Body of pancreas (tissue), 4 donors: ENCODE measurements around the gene EP400.

ENCODE experiments used
- POLR2A ChIP-seq, 3 donors: fragments of 450-650 bp; IDR thresholded peaks; one replicate each; pipeline ENCODE4 v1.6.1; 2016; ENCODE audit warnings: antibody characterized with exemption in 3 of 3, mild to moderate bottlenecking in 2 of 3
- TF ChIP-seq, protein P1 (sequence below), 7 experiments: fragments of 450-650 bp in 4 of 7; fragments of 200-600 bp in 3 of 7; sonication (generic) in 3 of 7; IDR thresholded peaks; one replicate each; pipeline ENCODE4 v1.5.1; 2016 to 2019; ENCODE audit warnings: antibody characterized with exemption in 7 of 7

DNA sequence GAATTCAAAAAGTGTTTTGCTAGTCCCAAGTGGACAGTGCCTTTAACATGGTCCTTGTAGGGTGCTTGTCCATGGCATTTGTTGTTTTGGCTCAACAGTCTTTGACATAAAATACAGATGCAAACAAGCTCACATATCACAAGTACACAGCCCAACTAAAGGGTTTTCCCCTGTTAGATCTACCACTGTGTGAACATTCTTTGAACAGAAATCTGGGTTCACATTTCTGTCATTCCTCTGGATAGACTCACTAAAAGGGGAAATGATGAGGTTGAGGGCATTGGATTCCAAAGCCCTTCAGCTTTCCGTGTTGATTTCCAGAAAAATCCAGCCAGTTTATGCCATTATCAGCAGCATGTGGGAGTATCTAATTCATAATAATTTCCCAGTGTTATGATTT, 54.1 kb downstream of the EP400 start:
- TF ChIP-seq, protein P1, sequence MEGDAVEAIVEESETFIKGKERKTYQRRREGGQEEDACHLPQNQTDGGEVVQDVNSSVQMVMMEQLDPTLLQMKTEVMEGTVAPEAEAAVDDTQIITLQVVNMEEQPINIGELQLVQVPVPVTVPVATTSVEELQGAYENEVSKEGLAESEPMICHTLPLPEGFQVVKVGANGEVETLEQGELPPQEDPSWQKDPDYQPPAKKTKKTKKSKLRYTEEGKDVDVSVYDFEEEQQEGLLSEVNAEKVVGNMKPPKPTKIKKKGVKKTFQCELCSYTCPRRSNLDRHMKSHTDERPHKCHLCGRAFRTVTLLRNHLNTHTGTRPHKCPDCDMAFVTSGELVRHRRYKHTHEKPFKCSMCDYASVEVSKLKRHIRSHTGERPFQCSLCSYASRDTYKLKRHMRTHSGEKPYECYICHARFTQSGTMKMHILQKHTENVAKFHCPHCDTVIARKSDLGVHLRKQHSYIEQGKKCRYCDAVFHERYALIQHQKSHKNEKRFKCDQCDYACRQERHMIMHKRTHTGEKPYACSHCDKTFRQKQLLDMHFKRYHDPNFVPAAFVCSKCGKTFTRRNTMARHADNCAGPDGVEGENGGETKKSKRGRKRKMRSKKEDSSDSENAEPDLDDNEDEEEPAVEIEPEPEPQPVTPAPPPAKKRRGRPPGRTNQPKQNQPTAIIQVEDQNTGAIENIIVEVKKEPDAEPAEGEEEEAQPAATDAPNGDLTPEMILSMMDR (IDR thresholded peaks at IDR 0.05): no peak
- no peak for TF ChIP-seq POLR2A (IDR thresholded peaks at IDR 0.05)
